ENCODE data around the gene GTF2A2. TPM values are rescaled to one million over a fixed set of nuclear protein-coding genes. Genes with fewer than 3 reads are reported as not detected.
"Not testable (repeated sequence)": the region's sequence is repeated elsewhere in the genome, so short reads cannot be mapped to it uniquely, and the experiment has no call there.

Gene GTF2A2
- total RNA-seq, 1 donor from 2014 or later = 152 TPM

DNA sequence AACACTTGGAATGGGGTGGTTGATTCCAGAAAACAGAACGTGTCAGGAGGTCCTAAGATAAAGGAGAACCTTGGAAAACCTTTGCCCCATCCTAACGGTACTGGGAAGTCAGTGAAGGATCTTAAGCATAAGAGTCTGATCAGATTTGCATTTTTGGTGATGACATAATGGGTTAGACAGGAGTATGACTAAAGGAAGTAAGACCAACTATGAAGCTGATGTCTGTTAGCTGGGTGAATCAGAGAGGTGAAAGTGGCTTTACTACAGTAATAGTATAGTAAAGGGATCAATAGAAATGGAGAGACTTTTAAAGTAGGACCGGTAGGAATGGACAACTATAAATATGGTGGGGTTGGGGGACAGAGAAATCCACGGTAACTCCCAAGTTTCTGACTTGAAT, 12.6 kb downstream of the GTF2A2 start:
- no peak overlapping the region for H2AFZ ChIP-seq (ENCODE audit: low read depth, low read length)
- Mint-ChIP-seq H3K36me3 (ENCODE audit: low read depth, unreplicated experiment) (no peaks in the 10 kb centered on the region), H3K27ac (ENCODE audit: unreplicated experiment) (peak overlapping the region; percentile 4), H3K4me1 (ENCODE audit: low read depth, unreplicated experiment) (peaks cover 9% of the 10 kb centered on the region), H3K27me3 (ENCODE audit: low read depth, unreplicated experiment) (no peaks in the 10 kb centered on the region), H3K4me3 (ENCODE audit: unreplicated experiment) (no peak overlapping the region), H3K9me3 (ENCODE audit: unreplicated experiment) (no peaks in the 10 kb centered on the region)
- H3K27me3 ChIP-seq (ENCODE audit: insufficient read depth, low read length) = no peaks in the 10 kb centered on the region
- H4K20me1 ChIP-seq (ENCODE audit: insufficient read depth, low read length) = peaks cover 10% of the 10 kb centered on the region
- DNase-seq (ENCODE audit: low read depth) (peak; percentile 16), FAIRE-seq (no peak)
- H3K79me2 ChIP-seq (ENCODE audit: insufficient read depth, low read length) = peaks cover 8% of the 10 kb centered on the region
- TF ChIP-seq CTCF (IDR thresholded peaks at IDR 0.05; ENCODE audit: insufficient read depth, low read depth, low read length) = no peak
- no peak for TF ChIP-seq EZH2 (IDR thresholded peaks at IDR 0.05; ENCODE audit: insufficient read depth, low read length)
- H3K9me3 ChIP-seq (ENCODE audit: insufficient read depth, low read depth, low read length) = no peaks in the 10 kb centered on the region
- H3K4me2 ChIP-seq (ENCODE audit: low read length) = no peak overlapping the region
- no peaks in the 10 kb centered on the region for H3K4me1 ChIP-seq (ENCODE audit: insufficient read depth, low read length)
- no peak overlapping the region for H3K9ac ChIP-seq (ENCODE audit: low read length)
- no peak overlapping the region for H3K4me3 ChIP-seq (ENCODE audit: insufficient read depth, low read depth, low read length)
- H3K27ac ChIP-seq (ENCODE audit: low read depth, low read length) = no peak overlapping the region
- H3K36me3 ChIP-seq (ENCODE audit: insufficient read depth, low read length) = peaks cover 36% of the 10 kb centered on the region

GRCh38 chr15:59642351-59642750, 15.0 kb downstream of the GTF2A2 start:
- TF ChIP-seq EZH2 (IDR thresholded peaks at IDR 0.05; ENCODE audit: insufficient read depth, low read length) = no peak
- TF ChIP-seq CTCF (IDR thresholded peaks at IDR 0.05; ENCODE audit: insufficient read depth, low read depth, low read length) = peak; percentile 13
- Histone ChIP-seq H3K4me1 (ENCODE audit: insufficient read depth, low read length) (no peaks in the 10 kb centered on the region), H3K9me3 (ENCODE audit: insufficient read depth, low read depth, low read length) (no peaks in the 10 kb centered on the region), H3K27ac (ENCODE audit: low read depth, low read length) (no peak overlapping the region), H3K4me2 (ENCODE audit: low read length) (no peak overlapping the region), H4K20me1 (ENCODE audit: insufficient read depth, low read length) (peaks cover 10% of the 10 kb centered on the region), H3K4me3 (ENCODE audit: insufficient read depth, low read depth, low read length) (no peak overlapping the region), H3K79me2 (ENCODE audit: insufficient read depth, low read length) (peaks cover 8% of the 10 kb centered on the region), H3K27me3 (ENCODE audit: insufficient read depth, low read length) (no peaks in the 10 kb centered on the region), H3K36me3 (ENCODE audit: insufficient read depth, low read length) (peaks cover 35% of the 10 kb centered on the region), H3K9ac (ENCODE audit: low read length) (no peak overlapping the region), H2AFZ (ENCODE audit: low read depth, low read length) (no peak overlapping the region)
- no peaks in the 10 kb centered on the region for H3K9me3 Mint-ChIP-seq (ENCODE audit: unreplicated experiment)
- H3K4me1 Mint-ChIP-seq (ENCODE audit: low read depth, unreplicated experiment) = peaks cover 9% of the 10 kb centered on the region
- no peak overlapping the region for H3K27ac Mint-ChIP-seq (ENCODE audit: unreplicated experiment)
- no peaks in the 10 kb centered on the region for H3K27me3 Mint-ChIP-seq (ENCODE audit: low read depth, unreplicated experiment)
- H3K36me3 Mint-ChIP-seq (ENCODE audit: low read depth, unreplicated experiment) = no peaks in the 10 kb centered on the region
- H3K4me3 Mint-ChIP-seq (ENCODE audit: unreplicated experiment) = no peak overlapping the region
- DNase-seq (ENCODE audit: low read depth) (no peak), FAIRE-seq (no peak)

DNA sequence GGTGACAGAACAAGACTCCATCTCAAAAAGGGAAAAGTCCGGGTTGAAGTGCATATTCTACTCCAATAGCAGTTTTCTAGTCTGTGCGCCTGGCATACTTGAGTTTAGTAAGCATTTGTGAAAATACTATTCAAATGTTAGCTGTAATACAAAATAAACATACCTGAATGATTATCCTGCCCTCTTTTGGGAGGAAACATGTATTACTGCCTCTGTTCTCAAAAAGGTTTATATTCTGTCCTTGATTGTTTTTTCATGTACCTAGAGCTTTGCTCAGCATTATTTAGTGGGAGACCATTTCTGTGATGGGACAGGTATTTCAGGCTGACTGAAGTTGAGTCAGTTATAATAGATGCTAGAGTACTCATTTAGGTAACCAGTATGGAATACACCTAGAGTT, 19.8 kb downstream of the GTF2A2 start:
- H3K27me3 ChIP-seq (ENCODE audit: insufficient read depth, low read length); H3K27ac ChIP-seq (ENCODE audit: low read depth, low read length); H3K27me3 Mint-ChIP-seq (ENCODE audit: low read depth, unreplicated experiment); H4K20me1 ChIP-seq (ENCODE audit: insufficient read depth, low read length); H3K4me2 ChIP-seq (ENCODE audit: low read length); H3K9me3 ChIP-seq (ENCODE audit: insufficient read depth, low read depth, low read length); H3K4me3 Mint-ChIP-seq (ENCODE audit: unreplicated experiment); H3K4me1 ChIP-seq (ENCODE audit: insufficient read depth, low read length); H2AFZ ChIP-seq (ENCODE audit: low read depth, low read length); H3K9me3 Mint-ChIP-seq (ENCODE audit: unreplicated experiment); H3K9ac ChIP-seq (ENCODE audit: low read length); H3K4me1 Mint-ChIP-seq (ENCODE audit: low read depth, unreplicated experiment); H3K36me3 Mint-ChIP-seq (ENCODE audit: low read depth, unreplicated experiment); H3K4me3 ChIP-seq (ENCODE audit: insufficient read depth, low read depth, low read length); DNase-seq (ENCODE audit: low read depth); H3K27ac Mint-ChIP-seq (ENCODE audit: unreplicated experiment); H3K79me2 ChIP-seq (ENCODE audit: insufficient read depth, low read length): not testable (repeated sequence)
- H3K36me3 ChIP-seq (ENCODE audit: insufficient read depth, low read length) = peaks cover 15% of the 10 kb centered on the region
- peak; percentile 87 for FAIRE-seq
